ENCODE results near the gene SPECC1. TPM values are rescaled to one million over a fixed set of nuclear protein-coding genes. Genes with fewer than 3 reads are reported as not detected.

The SPECC1 gene
- total RNA-seq, 4 donors from 2014 or later, result 22.5 to 36.3 (median 33.2) TPM

GRCh38 chr17:19996502-19996901, 12.7 kb upstream of the SPECC1 start:
- TF ChIP-seq POLR2A (IDR thresholded peaks at IDR 0.05) (no peak), CTCF (IDR thresholded peaks at IDR 0.05) (no peak), EP300 (IDR thresholded peaks at IDR 0.05) (no peak), POLR2AphosphoS5 (IDR thresholded peaks at IDR 0.05) (no peak)
- Histone ChIP-seq H3K36me3 (no peaks in the 10 kb centered on the region), H3K4me1 (peaks cover 0 to 5% (median 4%) of the 10 kb centered on the region in 3 donors), H3K4me3 (no peak overlapping the region), H3K27me3 (no peaks in the 10 kb centered on the region), H3K27ac (no peak overlapping the region), H3K9me3 (no peaks in the 10 kb centered on the region)
- no peak for ATAC-seq
- WGBS, 2 donors (ENCODE audit: low coverage in 1 of 2), result 54 to 60% methylated on average over 2 to 5 of the region's 5 CpGs

GRCh38 chr17:20008242-20009051, 712 bp upstream of the SPECC1 start:
- H3K9me3 ChIP-seq, result no peaks in the 10 kb centered on the region
- H3K4me3 ChIP-seq, result peak overlapping the region; percentile 64 to 78
- H3K27ac ChIP-seq, result peak overlapping the region in 3 of 4 donors; percentile 81 to 86 (median 84)
- TF ChIP-seq POLR2A (IDR thresholded peaks at IDR 0.05) (no peak), EP300 (IDR thresholded peaks at IDR 0.05) (no peak), POLR2AphosphoS5 (IDR thresholded peaks at IDR 0.05) (no peak), CTCF (IDR thresholded peaks at IDR 0.05) (no peak)
- peak; percentile 58 for ATAC-seq
- WGBS, 2 donors (ENCODE audit: low coverage in 1 of 2), result 57 to 77% methylated on average over 13 of the region's 35 CpGs
- H3K4me1 ChIP-seq, result peaks cover 0 to 27% (median 0%) of the 10 kb centered on the region in 3 donors
- H3K36me3 ChIP-seq, result no peaks in the 10 kb centered on the region
- no peaks in the 10 kb centered on the region for H3K27me3 ChIP-seq

GRCh38 chr17:20009052-20009301, 182 bp upstream of the SPECC1 start:
- Histone ChIP-seq H3K36me3 (no peaks in the 10 kb centered on the region), H3K27me3 (no peaks in the 10 kb centered on the region), H3K4me3 (peak overlapping the region; percentile 64 to 78), H3K4me1 (peaks cover 0 to 27% (median 0%) of the 10 kb centered on the region in 3 donors), H3K27ac (peak overlapping the region in 3 of 4 donors; percentile 81 to 86 (median 84)), H3K9me3 (no peaks in the 10 kb centered on the region)
- no peak for TF ChIP-seq POLR2AphosphoS5 (IDR thresholded peaks at IDR 0.05)
- ATAC-seq, result no peak
- WGBS, 2 donors (ENCODE audit: low coverage in 1 of 2), result no CpG with 5 or more reads among the region's 18 CpGs

- WGBS, 2 donors (ENCODE audit: low coverage in 1 of 2), result 21 to 23% methylated on average over 5 to 11 of the region's 11 CpGs
- Histone ChIP-seq H3K27ac (peak overlapping the region; percentile 32 to 86 (median 82)), H3K4me3 (peak overlapping the region; percentile 64 to 78), H3K36me3 (no peaks in the 10 kb centered on the region), H3K9me3 (no peaks in the 10 kb centered on the region), H3K4me1 (peaks cover 0 to 27% (median 0%) of the 10 kb centered on the region in 3 donors), H3K27me3 (no peaks in the 10 kb centered on the region)
- peak; percentile 29 for ATAC-seq
- TF ChIP-seq CTCF (IDR thresholded peaks at IDR 0.05) (peak; percentile 21 to 62 (median 46)), EP300 (IDR thresholded peaks at IDR 0.05) (no peak), POLR2A (IDR thresholded peaks at IDR 0.05) (no peak), POLR2AphosphoS5 (IDR thresholded peaks at IDR 0.05) (peak; percentile 21)
These were observed 1.1 kb downstream of the SPECC1 start for GRCh38 chr17:20010099-20010863.

- WGBS, 2 donors (ENCODE audit: low coverage in 1 of 2), result 73 to 80% methylated on average over 1 of the region's 1 CpG
- H3K4me3 ChIP-seq, result no peak overlapping the region
These were observed 1.8 kb downstream of the SPECC1 start for GRCh38 chr17:20010936-20011335.

More at GRCh38 chr17:20010936-20011335, 1.8 kb downstream of the SPECC1 start:
- Histone ChIP-seq H3K27ac (peak overlapping the region in 2 of 4 donors; percentile 84 to 86), H3K27me3 (no peaks in the 10 kb centered on the region), H3K9me3 (no peaks in the 10 kb centered on the region), H3K36me3 (no peaks in the 10 kb centered on the region), H3K4me1 (peaks cover 0 to 27% (median 0%) of the 10 kb centered on the region in 3 donors)
- TF ChIP-seq CTCF (IDR thresholded peaks at IDR 0.05) (no peak), EP300 (IDR thresholded peaks at IDR 0.05) (no peak), POLR2AphosphoS5 (IDR thresholded peaks at IDR 0.05) (no peak), POLR2A (IDR thresholded peaks at IDR 0.05) (no peak)
- no peak for ATAC-seq

All from gastroesophageal sphincter (tissue), 4 donors.